Measurements from ENCODE around the gene SNX32. TPM values are rescaled to one million over a fixed set of nuclear protein-coding genes. Genes with fewer than 3 reads are reported as not detected.
A peak's percentile ranks its signal among the peaks of the same experiment; 100 is the strongest.

Gene SNX32
- total and polyA plus RNA-seq, 2 of the 13 experiments (the other 11 are each of a cell fraction or from before 2014, with no cell fraction given) = 0.09 to 0.34 TPM

GRCh38 chr11:65892137-65892540, 58.4 kb downstream of the SNX32 start (continued):
- TF ChIP-seq HIC2 (CRISPR knock-in tag; IDR thresholded peaks at IDR 0.05; ENCODE audit: low read depth) = peak; percentile 8; the same call in 1 of the 2 replicates

DNA sequence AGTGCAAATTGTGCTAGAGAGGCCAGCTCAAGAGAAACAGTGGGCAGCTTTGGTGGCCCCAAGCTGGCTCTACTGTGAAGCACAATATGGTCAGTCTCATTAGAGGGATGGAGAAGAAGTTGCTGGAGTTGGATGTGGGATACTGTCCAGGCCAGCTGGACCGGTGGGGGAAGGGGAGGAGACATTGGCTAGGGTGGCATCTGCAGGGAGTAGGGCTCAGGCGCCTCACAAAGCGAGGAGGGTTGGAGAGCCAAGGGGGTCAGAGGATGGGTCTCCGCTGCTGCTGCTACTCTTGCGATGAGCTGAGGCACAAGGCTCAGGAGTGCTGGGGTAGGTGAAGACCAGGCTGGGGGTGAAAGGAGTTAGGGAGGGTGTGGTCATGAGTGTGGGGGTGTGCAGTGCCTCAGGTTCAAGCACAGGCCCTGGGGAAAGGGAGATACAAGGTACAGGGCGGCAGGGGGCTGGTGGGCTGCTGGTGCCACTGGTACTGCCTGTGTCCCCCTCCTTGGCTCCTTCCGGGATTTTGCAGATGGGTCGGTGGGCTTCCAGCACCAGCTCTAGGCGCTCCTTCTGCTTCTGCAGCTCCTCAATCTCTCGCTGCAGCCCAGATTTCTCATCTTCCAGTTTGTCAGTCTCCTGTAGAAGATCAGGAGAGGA, 59.0 kb downstream of the SNX32 start:
- intact Hi-C loops (cut with micrococcal nuclease; ENCODE audit: unreplicated experiment) = no loop called here

More for the DNA sequence above, 59.0 kb downstream of the SNX32 start:
- ATAC-seq = no peak
- Histone ChIP-seq H3K27me3 (ENCODE audit: control insufficient read depth in 1 of 2, insufficient read depth in 2 of 2, low read length in 2 of 2) (no peaks in the 10 kb centered on the region; a peak in 1 of 5 replicates), H3K4me2 (ENCODE audit: low read depth, low read length) (peak overlapping the region; percentile 99), H3K4me3 (replicated peaks in 1 of 3; ENCODE audit: insufficient read depth in 1 of 3, low read depth in 2 of 3, low read length in 3 of 3) (peak overlapping the region in 1 of 3 experiments; percentile 91; a peak in 1 of 6 replicates), H3K9ac (ENCODE audit: insufficient read depth, low read depth, low read length) (peak overlapping the region; percentile 90; the same call in 1 of the 2 replicates), H4K20me1 (ENCODE audit: insufficient read depth, low read length) (no peaks in the 10 kb centered on the region), H3K79me2 (ENCODE audit: insufficient read depth, low read length) (peaks cover 27% of the 10 kb centered on the region), H3K36me3 (replicated peaks in 1 of 2; ENCODE audit: control insufficient read depth in 1 of 2, insufficient read depth in 2 of 2, low read length in 2 of 2) (peaks cover 8 to 18% of the 10 kb centered on the region in 2 experiments; a peak in 4 of 5 replicates), H3K9me3 (ENCODE audit: low read length) (no peaks in the 10 kb centered on the region), H3K27ac (ENCODE audit: extremely low read length, insufficient read depth, low read length) (peak overlapping the region; percentile 77), H2AFZ (ENCODE audit: low read length) (no peak overlapping the region), H3K4me1 (ENCODE audit: insufficient read depth, low read length) (peaks cover 51% of the 10 kb centered on the region)
- TF ChIP-seq ZFY (CRISPR knock-in tag; IDR thresholded peaks at IDR 0.05) (no peak), AGO2 (optimal IDR thresholded peaks at IDR 0.05; ENCODE audit: low read depth, low read length) (peak; percentile 45), MED8 (CRISPR knock-in tag; IDR thresholded peaks at IDR 0.05; ENCODE audit: insufficient replicate concordance) (no peak), ZNF652 (CRISPR knock-in tag; IDR thresholded peaks at IDR 0.05; ENCODE audit: borderline replicate concordance, low read depth) (no peak), ZC3H13 (CRISPR knock-in tag; IDR thresholded peaks at IDR 0.05) (peak; percentile 88), AKAP8 (CRISPR knock-in tag; IDR thresholded peaks at IDR 0.05) (peak; percentile 62; the same call in 1 of the 2 replicates), ZNF704 (CRISPR knock-in tag; IDR thresholded peaks at IDR 0.05; ENCODE audit: borderline replicate concordance) (no peak), NFIC (IDR thresholded peaks at IDR 0.05; ENCODE audit: low read length) (no peak), ZBTB38 (CRISPR knock-in tag; IDR thresholded peaks at IDR 0.05) (0 out of 2 replicates have a peak, but pooled peaks have one; percentile 3), SATB2 (CRISPR knock-in tag; IDR thresholded peaks at IDR 0.05) (no peak), SMARCE1 (IDR thresholded peaks at IDR 0.05; ENCODE audit: borderline replicate concordance) (no peak), CAMTA2 (CRISPR knock-in tag; IDR thresholded peaks at IDR 0.05; ENCODE audit: borderline replicate concordance) (no peak), POLR2A (IDR thresholded peaks at IDR 0.05; ENCODE audit: insufficient read depth in 1 of 2, low read depth in 2 of 2, low read length in 2 of 2) (0 out of 4 replicates have a peak, but pooled peaks of 1 of the 2 experiments have one; percentile 30), GATA4 (IDR thresholded peaks at IDR 0.05; ENCODE audit: borderline replicate concordance, low read depth) (no peak)
- TF ChIP-seq, protein P1, sequence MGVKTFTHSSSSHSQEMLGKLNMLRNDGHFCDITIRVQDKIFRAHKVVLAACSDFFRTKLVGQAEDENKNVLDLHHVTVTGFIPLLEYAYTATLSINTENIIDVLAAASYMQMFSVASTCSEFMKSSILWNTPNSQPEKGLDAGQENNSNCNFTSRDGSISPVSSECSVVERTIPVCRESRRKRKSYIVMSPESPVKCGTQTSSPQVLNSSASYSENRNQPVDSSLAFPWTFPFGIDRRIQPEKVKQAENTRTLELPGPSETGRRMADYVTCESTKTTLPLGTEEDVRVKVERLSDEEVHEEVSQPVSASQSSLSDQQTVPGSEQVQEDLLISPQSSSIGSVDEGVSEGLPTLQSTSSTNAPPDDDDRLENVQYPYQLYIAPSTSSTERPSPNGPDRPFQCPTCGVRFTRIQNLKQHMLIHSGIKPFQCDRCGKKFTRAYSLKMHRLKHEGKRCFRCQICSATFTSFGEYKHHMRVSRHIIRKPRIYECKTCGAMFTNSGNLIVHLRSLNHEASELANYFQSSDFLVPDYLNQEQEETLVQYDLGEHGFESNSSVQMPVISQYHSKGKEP (CRISPR knock-in tag; IDR thresholded peaks at IDR 0.05) = no peak
- in situ Hi-C loops (cut with HindIII; ENCODE audit: extremely low pct_ligation_motif_present, low pct_unique_long_range_greater_than_20kb) = no loop called here
- ChIA-PET POLR2A (interaction anchor here (1.5 to 7.6 kb wide), 7 partner anchors 8 to 72 kb away, joined by 4 to 95 read pairs (median 26); partner anchors contain the start of genes C11orf68, EFEMP2, FOSL1 and MUS81), CTCF (ENCODE audit: low intra/inter-chr PET ratio, low total read pairs) (interaction anchor here (6.9 kb wide), 1 partner anchor 97 kb away, joined by 63 read pairs; no protein-coding TSS in a partner anchor)
- FAIRE-seq = no peak
- DNase-seq (ENCODE audit: low spot score) = no peak
- WGBS (ENCODE audit: low lambda C conversion rate) = 94% methylated on average over 10 of the region's 10 CpGs
- BruUV-seq (replicated peaks) = no TSS peak
